ENCODE results near the gene MUC5AC.

Gene MUC5AC

DNA sequence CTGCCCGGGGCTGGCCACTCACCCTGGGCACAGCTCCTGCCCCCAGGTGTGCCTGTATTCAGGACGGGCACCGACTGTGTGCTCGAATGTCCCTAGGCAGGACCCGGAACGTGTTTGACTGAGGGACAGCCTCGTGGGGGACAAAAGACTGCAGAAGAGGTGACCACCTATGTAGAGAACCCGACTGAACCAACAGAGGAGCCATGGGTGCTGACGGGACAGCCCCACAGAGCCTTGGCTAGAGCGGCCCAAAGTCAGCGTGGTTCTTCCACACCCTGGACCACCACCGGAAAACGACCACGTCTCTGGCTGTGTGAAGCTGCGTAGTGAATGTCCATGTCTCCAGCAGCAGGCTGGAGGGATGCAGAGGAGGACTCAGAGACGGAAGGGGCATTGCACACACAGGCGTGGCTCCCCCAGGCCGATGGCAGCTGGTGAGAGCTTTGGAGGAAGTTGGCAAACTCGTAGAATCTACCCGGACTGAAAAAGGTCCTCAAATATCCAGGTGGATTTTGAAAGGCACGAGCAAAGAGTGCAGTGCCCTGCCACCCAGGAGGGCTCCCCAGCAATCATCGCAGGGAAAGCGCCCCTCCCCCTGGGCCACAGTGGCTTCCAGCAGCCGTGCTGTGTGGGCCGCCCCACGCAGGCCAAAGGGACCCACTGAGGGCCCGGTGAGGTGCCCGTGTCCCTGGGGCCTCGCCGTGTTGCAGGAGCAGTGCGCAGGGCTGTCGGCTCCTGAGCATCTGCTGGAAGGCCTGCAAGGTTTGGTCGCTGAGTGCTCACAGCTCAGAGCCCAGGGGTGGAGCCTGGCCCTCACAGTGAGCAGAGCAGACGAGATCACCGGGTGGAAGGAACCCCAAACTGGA lies 47.6 kb downstream of the MUC5AC start:
- peak; percentile 31 for DNase-seq (ENCODE audit: low spot score)
- in situ Hi-C loops (cut with MboI; ENCODE audit: low sequenced_read_pairs, unreplicated experiment): no loop called here
- TF ChIP-seq, protein P1, sequence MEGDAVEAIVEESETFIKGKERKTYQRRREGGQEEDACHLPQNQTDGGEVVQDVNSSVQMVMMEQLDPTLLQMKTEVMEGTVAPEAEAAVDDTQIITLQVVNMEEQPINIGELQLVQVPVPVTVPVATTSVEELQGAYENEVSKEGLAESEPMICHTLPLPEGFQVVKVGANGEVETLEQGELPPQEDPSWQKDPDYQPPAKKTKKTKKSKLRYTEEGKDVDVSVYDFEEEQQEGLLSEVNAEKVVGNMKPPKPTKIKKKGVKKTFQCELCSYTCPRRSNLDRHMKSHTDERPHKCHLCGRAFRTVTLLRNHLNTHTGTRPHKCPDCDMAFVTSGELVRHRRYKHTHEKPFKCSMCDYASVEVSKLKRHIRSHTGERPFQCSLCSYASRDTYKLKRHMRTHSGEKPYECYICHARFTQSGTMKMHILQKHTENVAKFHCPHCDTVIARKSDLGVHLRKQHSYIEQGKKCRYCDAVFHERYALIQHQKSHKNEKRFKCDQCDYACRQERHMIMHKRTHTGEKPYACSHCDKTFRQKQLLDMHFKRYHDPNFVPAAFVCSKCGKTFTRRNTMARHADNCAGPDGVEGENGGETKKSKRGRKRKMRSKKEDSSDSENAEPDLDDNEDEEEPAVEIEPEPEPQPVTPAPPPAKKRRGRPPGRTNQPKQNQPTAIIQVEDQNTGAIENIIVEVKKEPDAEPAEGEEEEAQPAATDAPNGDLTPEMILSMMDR (IDR thresholded peaks at IDR 0.05; ENCODE audit: borderline replicate concordance, control extremely low read depth, extremely low read depth, insufficient read depth, missing control alignments): no peak

DNA sequence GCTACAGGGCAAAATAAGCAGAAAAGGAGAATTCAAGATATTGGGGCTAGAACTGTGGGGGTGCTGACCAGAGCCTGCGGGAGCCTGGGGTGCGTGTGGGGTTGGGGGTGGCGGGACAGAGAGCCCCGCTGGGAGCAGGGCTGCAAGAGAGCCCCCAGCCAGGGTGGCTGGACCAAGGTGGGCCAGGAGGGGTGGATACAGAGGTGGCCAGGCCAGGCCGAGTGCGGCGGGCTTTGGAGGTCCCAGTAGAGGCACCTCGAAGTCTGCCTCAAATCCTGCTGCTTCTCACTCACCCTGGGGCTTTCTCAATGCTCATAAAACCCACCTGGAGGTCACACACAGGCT lies 48.2 kb downstream of the MUC5AC start:
- in situ Hi-C loops (cut with MboI; ENCODE audit: low sequenced_read_pairs, unreplicated experiment): no loop called here
- TF ChIP-seq, protein P1 (IDR thresholded peaks at IDR 0.05; ENCODE audit: borderline replicate concordance, control extremely low read depth, extremely low read depth, insufficient read depth, missing control alignments): no peak
- DNase-seq (ENCODE audit: low spot score): no peak

DNA sequence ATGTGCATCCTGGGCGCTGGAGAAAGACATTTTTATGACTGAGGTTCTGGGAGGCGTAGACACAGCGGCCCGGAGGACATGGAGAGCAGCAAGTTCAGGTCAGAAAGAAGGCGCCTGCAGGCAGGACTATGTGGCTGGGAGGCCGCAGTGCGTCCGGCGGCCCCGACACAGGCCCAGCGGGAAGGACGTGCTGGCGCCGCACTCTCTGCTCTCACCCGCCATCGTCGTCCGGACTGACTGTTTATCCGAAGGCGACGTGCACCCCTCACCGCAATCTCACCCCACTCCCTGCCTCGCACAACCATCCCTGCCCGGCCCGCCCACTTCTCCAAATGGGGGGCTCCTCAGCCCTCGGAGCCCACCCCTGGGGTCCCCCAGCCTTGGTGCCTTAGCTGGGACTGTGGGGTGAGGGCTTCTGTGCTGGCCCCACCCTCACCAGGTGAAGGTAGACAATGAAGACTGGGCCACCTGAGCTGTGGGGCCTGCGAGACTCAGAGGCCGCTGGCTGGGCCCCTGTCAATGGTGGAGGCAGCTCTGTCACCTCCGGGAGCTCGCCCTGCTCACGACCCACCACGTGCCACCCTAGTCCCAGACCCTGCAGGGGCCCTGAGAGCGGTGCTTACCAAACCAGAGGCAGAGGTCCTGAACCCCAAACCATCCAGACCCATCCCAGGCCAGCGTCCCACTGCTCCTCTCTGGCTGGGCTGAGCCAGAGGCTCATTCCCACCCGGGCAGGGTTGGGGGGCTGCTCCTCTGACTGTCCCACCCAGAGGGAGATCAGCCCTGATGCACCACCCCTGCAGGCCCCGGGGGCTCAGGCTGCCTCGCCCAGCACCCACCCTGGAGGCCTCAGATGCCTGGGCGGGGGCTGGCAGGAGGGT lies 48.9 kb downstream of the MUC5AC start:
- DNase-seq (ENCODE audit: low spot score): no peak
- TF ChIP-seq, protein P1 (IDR thresholded peaks at IDR 0.05; ENCODE audit: borderline replicate concordance, control extremely low read depth, extremely low read depth, insufficient read depth, missing control alignments): no peak
- in situ Hi-C loops (cut with MboI; ENCODE audit: low sequenced_read_pairs, unreplicated experiment): no loop called here

DNA sequence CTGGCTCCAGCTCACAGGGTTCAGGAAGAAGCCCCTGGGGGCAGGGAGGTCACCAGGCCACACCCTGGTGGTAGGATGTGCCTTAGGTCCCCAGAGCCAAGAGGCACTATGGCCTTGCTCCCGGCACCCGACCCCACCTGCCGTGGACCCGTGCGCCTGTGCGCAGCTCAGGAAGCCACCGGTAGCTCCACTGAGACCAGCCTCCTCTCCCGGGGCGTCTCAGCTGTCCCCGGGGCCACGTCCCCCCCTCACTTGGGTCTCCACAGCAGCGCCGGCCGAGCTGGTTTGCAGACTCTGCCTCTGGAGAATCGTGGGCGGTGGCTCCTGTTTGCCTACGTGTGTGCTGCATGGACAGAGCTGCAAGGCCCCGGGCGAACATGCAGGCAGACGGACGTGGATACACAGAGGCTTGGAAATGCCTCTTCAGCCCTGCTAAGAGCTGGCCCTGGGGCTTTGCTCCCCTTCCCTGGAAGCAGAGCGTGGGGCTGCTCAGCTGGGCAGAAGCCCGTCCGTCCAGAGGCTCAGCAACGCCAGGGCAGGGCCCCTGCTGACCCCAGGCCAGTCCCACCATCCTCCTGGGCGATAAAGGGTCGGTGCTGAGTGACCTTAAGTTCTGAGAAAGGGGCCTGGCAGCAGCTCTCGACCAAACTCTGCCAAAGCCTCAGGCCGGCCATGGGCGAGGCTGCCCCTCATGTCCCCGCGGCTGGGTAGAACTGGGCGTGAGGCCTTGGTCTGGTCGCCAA lies 49.8 kb downstream of the MUC5AC start:
- peak; percentile 12 for DNase-seq (ENCODE audit: low spot score)
- in situ Hi-C loops (cut with MboI; ENCODE audit: low sequenced_read_pairs, unreplicated experiment): no loop called here
- TF ChIP-seq, protein P1 (IDR thresholded peaks at IDR 0.05; ENCODE audit: borderline replicate concordance, control extremely low read depth, extremely low read depth, insufficient read depth, missing control alignments): no peak

- no peak for DNase-seq (ENCODE audit: low spot score)
- TF ChIP-seq, protein P1 (IDR thresholded peaks at IDR 0.05; ENCODE audit: borderline replicate concordance, control extremely low read depth, extremely low read depth, insufficient read depth, missing control alignments): no peak
- in situ Hi-C loops (cut with MboI; ENCODE audit: low sequenced_read_pairs, unreplicated experiment): no loop called here
Observed at GRCh38 chr11:1208144-1208393, 50.3 kb downstream of the MUC5AC start.

Measured in GM13976 (cell line).